GM12891 (cell line): ENCODE measurements around the gene UBE2E3.

ENCODE experiments used
- POLR2A ChIP-seq: IDR thresholded peaks from 2 replicates; pipeline ENCODE4 v1.6.1; 2011; ENCODE audit warnings: low read depth, low read length, control low read depth
- POLR2AphosphoS5 ChIP-seq: IDR thresholded peaks from 2 replicates; pipeline ENCODE4 v1.6.1; 2011; ENCODE audit warnings: low read depth, low read length, control low read depth
- POU2F2 ChIP-seq: IDR thresholded peaks from 2 replicates; pipeline ENCODE4 v1.6.1; 2011; ENCODE audit warnings: low read depth, mild to moderate bottlenecking, control low read depth, low read length, moderate library complexity
- SPI1 ChIP-seq: IDR thresholded peaks from 2 replicates; pipeline ENCODE4 v1.6.1; 2011; ENCODE audit warnings: low read depth, low read length, control low read depth
- TAF1 ChIP-seq: IDR thresholded peaks from 2 replicates; pipeline ENCODE4 v1.6.1; 2011; ENCODE audit warnings: low read depth, low read length, control low read depth

GRCh38 chr2:181037922-181038321 lies 57.5 kb downstream of the UBE2E3 start:
- no peak for TF ChIP-seq POLR2A
- no peak for TF ChIP-seq TAF1
- no peak for TF ChIP-seq POU2F2
- no peak for TF ChIP-seq POLR2AphosphoS5
- no peak for TF ChIP-seq SPI1
